ENCODE measurements around the gene USP8. TPM values are rescaled to one million over a fixed set of nuclear protein-coding genes. Genes with fewer than 3 reads are reported as not detected.
"Not testable (repeated sequence)": the region's sequence is repeated elsewhere in the genome, so short reads cannot be mapped to it uniquely, and the experiment has no call there.

USP8 gene
- polyA plus RNA-seq, 4 donors: 27.4 to 57.8 (median 39.1) TPM

DNA sequence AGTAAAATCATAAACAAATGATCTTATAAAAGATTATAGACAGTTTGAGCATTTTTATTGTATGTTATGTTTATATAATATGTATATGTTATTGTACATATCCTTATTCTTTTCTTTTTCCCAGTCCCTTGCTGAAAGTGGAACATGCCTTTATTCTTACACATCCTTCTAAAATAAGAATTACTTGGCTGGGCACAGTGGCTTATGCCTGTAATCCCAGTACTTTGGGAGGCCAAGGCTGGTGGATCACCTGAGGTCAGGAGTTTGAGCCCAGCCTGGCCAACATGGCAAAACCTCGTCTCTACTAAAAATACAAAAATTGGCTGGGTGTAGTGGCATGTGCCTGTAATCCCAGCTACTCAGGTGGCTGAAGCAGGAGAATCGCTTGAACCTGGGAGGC lies 70.3 kb downstream of the USP8 start:
- peaks cover 8 to 30% (median 28%) of the 10 kb centered on the region in 3 donors for H3K36me3 ChIP-seq (ENCODE audit: control insufficient read depth in 3 of 3, insufficient read depth in 2 of 3, low read depth in 1 of 3, low read length in 3 of 3)
- DNase-seq; H3K4me1 ChIP-seq (ENCODE audit: control insufficient read depth in 3 of 3, insufficient read depth in 2 of 3, low read depth in 1 of 3, low read length in 2 of 3); H3K4me3 ChIP-seq (ENCODE audit: low read depth in 1 of 3, low read length in 3 of 3); H3K27ac ChIP-seq (ENCODE audit: low read depth in 1 of 3, low read length in 2 of 3); H3K9me3 ChIP-seq (ENCODE audit: control insufficient read depth in 2 of 2, insufficient read depth in 1 of 2, low read depth in 1 of 2, low read length in 1 of 2); H3K27me3 ChIP-seq (ENCODE audit: control insufficient read depth in 3 of 3, insufficient read depth in 3 of 3, low read length in 3 of 3); FAIRE-seq: not testable (repeated sequence)
- WGBS, 3 donors: 94 to 97% (median 95%) methylated on average over 2 of the region's 2 CpGs

DNA sequence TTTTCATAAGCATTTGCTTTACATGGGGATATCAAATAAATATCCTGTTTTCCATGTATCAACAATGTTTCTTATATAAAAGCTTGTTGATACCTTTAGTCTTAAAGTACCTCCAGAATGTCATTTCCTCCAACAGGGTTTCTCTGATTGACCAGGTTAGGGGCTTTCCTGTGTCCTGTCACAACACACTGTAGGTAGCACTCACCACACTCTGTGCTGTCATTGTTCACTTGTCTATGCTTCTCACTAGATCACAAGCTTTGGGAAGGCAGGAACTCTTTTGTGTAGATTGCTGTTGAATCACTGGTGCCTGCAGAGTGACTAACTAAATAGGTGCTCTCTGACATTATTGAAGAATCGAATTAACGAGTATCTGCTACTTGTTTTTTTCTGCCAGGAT lies 72.5 kb downstream of the USP8 start:
- Histone ChIP-seq H3K9me3 (ENCODE audit: control insufficient read depth in 2 of 2, insufficient read depth in 1 of 2, low read depth in 1 of 2, low read length in 1 of 2) (no peaks in the 10 kb centered on the region), H3K4me1 (ENCODE audit: control insufficient read depth in 3 of 3, insufficient read depth in 2 of 3, low read depth in 1 of 3, low read length in 2 of 3) (no peaks in the 10 kb centered on the region), H3K4me3 (ENCODE audit: low read depth in 1 of 3, low read length in 3 of 3) (no peak overlapping the region), H3K27me3 (ENCODE audit: control insufficient read depth in 3 of 3, insufficient read depth in 3 of 3, low read length in 3 of 3) (no peaks in the 10 kb centered on the region), H3K36me3 (ENCODE audit: control insufficient read depth in 3 of 3, insufficient read depth in 2 of 3, low read depth in 1 of 3, low read length in 3 of 3) (peaks cover 10 to 33% (median 28%) of the 10 kb centered on the region in 3 donors), H3K27ac (ENCODE audit: low read depth in 1 of 3, low read length in 2 of 3) (no peak overlapping the region)
- no peak for FAIRE-seq
- no peak for DNase-seq
- WGBS, 3 donors: 95 to 98% (median 96%) methylated on average over 2 of the region's 2 CpGs

DNA sequence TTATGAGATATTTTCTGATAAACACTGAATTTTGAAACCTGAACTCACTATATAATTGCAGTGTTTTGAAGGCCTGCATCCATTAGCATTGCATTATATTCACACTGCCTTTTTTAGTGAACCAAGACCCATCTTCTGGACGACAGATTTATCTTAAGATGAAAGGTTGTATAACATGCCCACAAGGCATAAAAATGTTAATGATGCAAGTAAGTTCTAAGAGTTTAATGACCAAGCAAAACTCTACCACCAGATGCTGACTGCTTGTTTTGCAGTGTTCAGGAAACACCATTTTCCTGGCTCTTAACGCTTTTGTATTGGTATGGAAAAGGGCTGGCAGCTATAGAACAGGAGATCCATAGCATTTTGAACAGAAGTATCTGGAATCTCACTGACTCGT lies 76.1 kb downstream of the USP8 start:
- no peak for DNase-seq
- no peaks in the 10 kb centered on the region for H3K9me3 ChIP-seq (ENCODE audit: control insufficient read depth in 2 of 2, insufficient read depth in 1 of 2, low read depth in 1 of 2, low read length in 1 of 2)
- FAIRE-seq: no peak
- H3K4me1 ChIP-seq (ENCODE audit: control insufficient read depth in 3 of 3, insufficient read depth in 2 of 3, low read depth in 1 of 3, low read length in 2 of 3): no peaks in the 10 kb centered on the region
- peaks cover 13 to 27% (median 25%) of the 10 kb centered on the region in 3 donors for H3K36me3 ChIP-seq (ENCODE audit: control insufficient read depth in 3 of 3, insufficient read depth in 2 of 3, low read depth in 1 of 3, low read length in 3 of 3)
- no peak overlapping the region for H3K4me3 ChIP-seq (ENCODE audit: low read depth in 1 of 3, low read length in 3 of 3)
- WGBS, 3 donors: 76 to 78% (median 77%) methylated on average over 3 of the region's 3 CpGs
- H3K27ac ChIP-seq (ENCODE audit: low read depth in 1 of 3, low read length in 2 of 3): no peak overlapping the region
- no peaks in the 10 kb centered on the region for H3K27me3 ChIP-seq (ENCODE audit: control insufficient read depth in 3 of 3, insufficient read depth in 3 of 3, low read length in 3 of 3)

DNA sequence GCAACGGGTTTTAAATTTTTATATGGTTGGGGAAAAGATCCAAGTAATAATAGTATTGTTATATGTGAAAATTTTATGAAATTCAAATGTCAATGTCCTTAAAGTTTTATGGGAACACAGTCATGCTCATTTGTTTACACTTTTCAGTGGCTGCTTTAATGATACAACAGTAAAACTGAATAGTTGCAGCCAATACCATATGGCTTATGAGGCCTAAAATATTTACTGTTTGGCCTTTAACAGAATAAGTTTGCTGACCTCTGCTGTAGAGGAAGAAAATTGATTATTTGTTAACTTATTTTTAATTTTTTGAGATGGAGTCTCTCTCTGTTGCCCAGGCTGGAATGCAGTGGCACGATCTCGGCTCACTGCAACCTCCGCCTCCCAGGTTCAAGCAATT lies 77.6 kb downstream of the USP8 start:
- Histone ChIP-seq H3K4me1 (ENCODE audit: control insufficient read depth in 3 of 3, insufficient read depth in 2 of 3, low read depth in 1 of 3, low read length in 2 of 3) (no peaks in the 10 kb centered on the region), H3K27me3 (ENCODE audit: control insufficient read depth in 3 of 3, insufficient read depth in 3 of 3, low read length in 3 of 3) (no peaks in the 10 kb centered on the region), H3K36me3 (ENCODE audit: control insufficient read depth in 3 of 3, insufficient read depth in 2 of 3, low read depth in 1 of 3, low read length in 3 of 3) (peaks cover 13 to 20% (median 18%) of the 10 kb centered on the region in 3 donors), H3K9me3 (ENCODE audit: control insufficient read depth in 2 of 2, insufficient read depth in 1 of 2, low read depth in 1 of 2, low read length in 1 of 2) (no peaks in the 10 kb centered on the region), H3K27ac (ENCODE audit: low read depth in 1 of 3, low read length in 2 of 3) (no peak overlapping the region), H3K4me3 (ENCODE audit: low read depth in 1 of 3, low read length in 3 of 3) (no peak overlapping the region)
- DNase-seq (no peak), FAIRE-seq (no peak)
- 89 to 95% (median 94%) methylated on average over 4 of the region's 4 CpGs for WGBS, 3 donors

DNA sequence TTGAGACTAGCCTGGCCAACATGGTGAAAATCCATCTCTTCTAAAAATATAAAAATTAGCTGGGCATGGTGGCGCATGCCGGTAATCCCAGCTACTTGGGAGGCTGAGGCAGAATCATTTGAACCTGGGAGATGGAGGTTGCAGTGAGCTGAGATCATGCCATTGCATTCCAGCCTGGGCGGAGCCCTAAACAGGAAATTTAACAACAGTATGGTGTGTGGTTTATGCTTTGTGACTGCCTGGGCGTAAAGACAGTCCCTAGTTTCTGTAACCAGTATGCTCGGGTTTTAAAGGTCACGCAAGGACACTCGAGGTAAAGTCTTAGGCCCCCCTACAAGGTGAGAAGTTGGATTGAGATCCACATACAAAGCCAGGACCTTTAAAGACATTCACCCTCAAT lies 78.9 kb downstream of the USP8 start:
- no peaks in the 10 kb centered on the region for H3K9me3 ChIP-seq (ENCODE audit: control insufficient read depth in 2 of 2, insufficient read depth in 1 of 2, low read depth in 1 of 2, low read length in 1 of 2)
- no peak for DNase-seq
- no peak for FAIRE-seq
- H3K27me3 ChIP-seq (ENCODE audit: control insufficient read depth in 3 of 3, insufficient read depth in 3 of 3, low read length in 3 of 3): no peaks in the 10 kb centered on the region
- H3K4me3 ChIP-seq (ENCODE audit: low read depth in 1 of 3, low read length in 3 of 3): no peak overlapping the region
- H3K4me1 ChIP-seq (ENCODE audit: control insufficient read depth in 3 of 3, insufficient read depth in 2 of 3, low read depth in 1 of 3, low read length in 2 of 3): no peaks in the 10 kb centered on the region
- H3K27ac ChIP-seq (ENCODE audit: low read depth in 1 of 3, low read length in 2 of 3): no peak overlapping the region
- H3K36me3 ChIP-seq (ENCODE audit: control insufficient read depth in 3 of 3, insufficient read depth in 2 of 3, low read depth in 1 of 3, low read length in 3 of 3): peaks cover 13 to 20% (median 14%) of the 10 kb centered on the region in 3 donors
- 86 to 93% (median 87%) methylated on average over 7 of the region's 7 CpGs for whole genome bisulfite sequencing, 3 donors

DNA sequence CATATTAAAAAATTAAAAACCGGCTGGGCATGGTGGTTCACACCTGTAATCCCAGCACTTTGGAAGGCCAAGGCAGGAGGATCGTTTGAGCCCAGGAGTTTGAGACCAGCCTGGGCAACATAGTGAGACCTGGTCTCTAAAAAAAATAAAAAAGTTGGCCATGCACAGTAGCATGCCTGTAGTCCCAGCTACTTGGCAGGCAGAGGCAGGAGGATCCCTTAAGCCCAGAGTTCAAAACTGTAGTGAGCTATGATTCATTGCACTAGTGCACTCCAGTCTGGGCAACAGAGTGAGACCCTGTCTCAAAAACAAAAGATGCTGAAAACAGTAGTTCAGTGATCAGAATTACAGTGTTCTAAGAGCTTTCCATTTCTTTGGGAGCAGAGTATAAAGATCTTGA lies 81.5 kb downstream of the USP8 start:
- peaks cover 4 to 20% (median 8%) of the 10 kb centered on the region in 3 donors for H3K36me3 ChIP-seq (ENCODE audit: control insufficient read depth in 3 of 3, insufficient read depth in 2 of 3, low read depth in 1 of 3, low read length in 3 of 3)
- H3K4me1 ChIP-seq (ENCODE audit: control insufficient read depth in 3 of 3, insufficient read depth in 2 of 3, low read depth in 1 of 3, low read length in 2 of 3); H3K27ac ChIP-seq (ENCODE audit: low read depth in 1 of 3, low read length in 2 of 3); H3K9me3 ChIP-seq (ENCODE audit: control insufficient read depth in 2 of 2, insufficient read depth in 1 of 2, low read depth in 1 of 2, low read length in 1 of 2); DNase-seq; H3K4me3 ChIP-seq (ENCODE audit: low read depth in 1 of 3, low read length in 3 of 3); H3K27me3 ChIP-seq (ENCODE audit: control insufficient read depth in 3 of 3, insufficient read depth in 3 of 3, low read length in 3 of 3); FAIRE-seq: not testable (repeated sequence)
- 85 to 93% (median 91%) methylated on average over 2 of the region's 2 CpGs for WGBS, 3 donors

DNA sequence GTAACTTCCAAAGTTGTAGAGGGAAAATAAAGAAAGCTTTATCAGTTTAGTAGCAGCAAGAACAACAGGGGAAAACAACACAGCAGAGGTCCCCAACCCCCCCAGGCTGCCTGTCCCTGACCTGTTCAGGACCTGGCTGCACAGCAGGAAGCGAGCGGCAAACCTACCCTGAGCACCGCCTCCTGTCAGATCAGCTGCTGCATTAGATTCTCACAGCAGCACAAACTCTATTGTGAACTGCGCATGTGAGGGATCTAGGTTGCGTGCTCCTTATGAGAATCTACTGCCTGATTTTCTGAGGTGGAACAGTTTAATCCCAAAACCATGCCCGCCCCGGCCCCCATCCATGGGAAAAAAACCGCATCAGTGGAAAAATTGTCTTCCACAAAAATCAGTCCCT lies 81.9 kb downstream of the USP8 start:
- H3K4me3 ChIP-seq (ENCODE audit: low read depth in 1 of 3, low read length in 3 of 3): no peak overlapping the region
- FAIRE-seq (no peak), DNase-seq (no peak)
- peaks cover 4 to 18% (median 8%) of the 10 kb centered on the region in 3 donors for H3K36me3 ChIP-seq (ENCODE audit: control insufficient read depth in 3 of 3, insufficient read depth in 2 of 3, low read depth in 1 of 3, low read length in 3 of 3)
- no peak overlapping the region for H3K27ac ChIP-seq (ENCODE audit: low read depth in 1 of 3, low read length in 2 of 3)
- H3K4me1 ChIP-seq (ENCODE audit: control insufficient read depth in 3 of 3, insufficient read depth in 2 of 3, low read depth in 1 of 3, low read length in 2 of 3): no peaks in the 10 kb centered on the region
- WGBS, 3 donors: 78 to 91% (median 88%) methylated on average over 8 of the region's 8 CpGs
- H3K9me3 ChIP-seq (ENCODE audit: control insufficient read depth in 2 of 2, insufficient read depth in 1 of 2, low read depth in 1 of 2, low read length in 1 of 2): no peaks in the 10 kb centered on the region
- no peaks in the 10 kb centered on the region for H3K27me3 ChIP-seq (ENCODE audit: control insufficient read depth in 3 of 3, insufficient read depth in 3 of 3, low read length in 3 of 3)

DNA sequence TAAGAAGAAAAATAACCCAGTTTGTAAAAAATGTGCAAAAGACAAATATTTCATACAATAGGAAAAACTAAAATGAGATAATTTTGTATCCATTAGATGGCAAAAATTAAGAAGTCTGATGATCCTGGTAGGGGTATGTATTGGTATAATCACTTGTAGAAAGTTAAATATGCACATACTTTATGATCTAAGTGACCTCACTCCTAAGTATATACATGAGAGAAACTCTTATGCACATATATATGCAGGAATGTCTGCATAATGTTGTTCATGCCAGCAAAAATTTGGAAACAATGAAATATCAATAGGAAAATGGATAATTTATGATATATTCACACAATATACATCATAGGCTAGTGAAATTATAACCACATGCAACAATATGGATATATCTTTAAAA lies 88.8 kb downstream of the USP8 start:
- no peak for FAIRE-seq
- Histone ChIP-seq H3K36me3 (ENCODE audit: control insufficient read depth in 3 of 3, insufficient read depth in 2 of 3, low read depth in 1 of 3, low read length in 3 of 3) (no peaks in the 10 kb centered on the region), H3K9me3 (ENCODE audit: control insufficient read depth in 2 of 2, insufficient read depth in 1 of 2, low read depth in 1 of 2, low read length in 1 of 2) (peaks cover 0 to 5% of the 10 kb centered on the region in 2 donors), H3K27ac (ENCODE audit: low read depth in 1 of 3, low read length in 2 of 3) (no peak overlapping the region), H3K27me3 (ENCODE audit: control insufficient read depth in 3 of 3, insufficient read depth in 3 of 3, low read length in 3 of 3) (no peaks in the 10 kb centered on the region), H3K4me3 (ENCODE audit: low read depth in 1 of 3, low read length in 3 of 3) (no peak overlapping the region), H3K4me1 (ENCODE audit: control insufficient read depth in 3 of 3, insufficient read depth in 2 of 3, low read depth in 1 of 3, low read length in 2 of 3) (no peaks in the 10 kb centered on the region)
- DNase-seq: no peak

DNA sequence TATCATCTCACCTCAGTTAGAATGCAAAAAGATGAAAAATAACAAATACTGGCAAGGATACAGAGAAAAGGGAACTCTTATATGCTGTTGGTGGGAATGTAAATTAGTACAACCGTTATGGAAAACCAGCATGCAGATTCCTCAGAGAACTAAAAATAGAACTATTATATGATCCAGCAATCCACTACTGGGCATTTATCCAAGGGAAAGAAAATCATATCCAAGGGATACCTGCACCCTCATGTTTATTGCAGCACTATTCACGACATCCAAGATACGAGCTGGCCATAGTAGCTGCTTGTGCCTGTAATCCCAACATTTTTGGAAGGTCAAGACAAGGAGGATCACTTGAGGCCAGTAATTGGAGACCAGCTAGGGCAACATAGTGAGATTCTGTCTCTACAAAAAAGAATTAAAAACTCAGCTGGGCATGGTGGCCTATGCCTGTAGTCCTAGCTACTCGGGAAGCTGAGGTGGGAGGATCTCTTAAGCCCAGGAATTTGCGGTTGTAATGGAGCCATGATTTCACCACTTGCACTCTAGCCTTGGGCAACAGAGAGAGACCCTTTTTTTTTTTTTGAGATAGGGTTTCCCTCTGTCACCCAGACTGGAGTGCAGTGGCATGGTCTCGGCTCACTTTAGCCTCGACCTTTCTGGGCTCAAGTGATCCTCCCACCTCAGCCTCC lies 95.7 kb downstream of the USP8 start:
- Histone ChIP-seq H3K9me3 (ENCODE audit: control insufficient read depth in 2 of 2, insufficient read depth in 1 of 2, low read depth in 1 of 2, low read length in 1 of 2) (no peaks in the 10 kb centered on the region), H3K27me3 (ENCODE audit: control insufficient read depth in 3 of 3, insufficient read depth in 3 of 3, low read length in 3 of 3) (no peaks in the 10 kb centered on the region), H3K27ac (ENCODE audit: low read depth in 1 of 3, low read length in 2 of 3) (no peak overlapping the region), H3K4me3 (ENCODE audit: low read depth in 1 of 3, low read length in 3 of 3) (no peak overlapping the region), H3K4me1 (ENCODE audit: control insufficient read depth in 3 of 3, insufficient read depth in 2 of 3, low read depth in 1 of 3, low read length in 2 of 3) (no peaks in the 10 kb centered on the region), H3K36me3 (ENCODE audit: control insufficient read depth in 3 of 3, insufficient read depth in 2 of 3, low read depth in 1 of 3, low read length in 3 of 3) (no peaks in the 10 kb centered on the region)
- FAIRE-seq: no peak
- DNase-seq: peak in 1 of 2 donors; percentile 5
- WGBS, 3 donors: 51 to 67% (median 65%) methylated on average over 7 of the region's 7 CpGs

Data from small intestine (tissue), 7 donors.